ENCODE data around the gene GIMAP8.

The GIMAP8 gene

GRCh38 chr7:150412016-150412415, 38.4 kb upstream of the GIMAP8 start:
- DNase-seq = no peak

- no peak for DNase-seq
These were observed 37.6 kb upstream of the GIMAP8 start for GRCh38 chr7:150412518-150413488.

DNA sequence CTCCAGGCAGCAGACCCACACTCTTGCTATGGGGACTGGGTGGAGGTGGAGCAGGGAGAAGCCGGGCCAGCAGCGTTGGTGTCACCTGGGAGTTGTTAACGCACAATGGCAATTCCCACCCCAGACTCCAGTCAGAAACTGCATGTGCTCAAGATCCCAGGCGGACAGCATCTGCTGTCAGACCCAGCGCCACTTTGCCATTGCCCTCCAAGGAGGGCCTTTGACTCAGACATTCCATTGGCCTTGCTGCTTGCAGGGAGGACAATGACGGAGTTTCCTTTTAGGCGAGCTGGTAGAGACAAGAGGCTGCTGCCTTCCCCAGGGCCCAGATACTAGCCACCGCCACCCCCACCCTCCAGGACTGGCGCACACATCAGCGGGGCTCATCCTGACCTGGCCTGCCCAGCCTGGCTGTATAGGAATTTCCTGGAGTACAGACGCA, 36.8 kb upstream of the GIMAP8 start:
- no peak for DNase-seq

GRCh38 chr7:150415161-150416153, 35.0 kb upstream of the GIMAP8 start:
- peak; percentile 36 for DNase-seq

DNA sequence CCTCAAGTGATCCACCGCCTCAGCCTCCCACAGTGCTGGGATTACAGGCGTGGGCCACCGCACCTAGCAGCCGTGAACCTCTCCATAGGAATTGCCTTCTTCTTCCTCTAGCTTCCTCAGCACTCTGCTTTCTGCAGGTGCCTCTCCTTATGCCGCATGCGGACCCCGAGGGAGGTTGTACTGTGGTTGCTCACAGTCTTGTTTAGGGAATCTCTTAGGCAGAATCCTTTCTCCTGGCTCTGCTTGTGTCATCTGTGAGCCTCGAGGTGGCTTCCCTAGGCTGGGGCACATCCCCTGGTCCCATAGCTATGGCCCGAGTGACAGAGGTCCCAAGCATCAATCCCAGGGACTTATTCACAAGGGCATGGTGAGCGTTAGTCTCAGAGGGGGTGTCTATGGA, 33.2 kb upstream of the GIMAP8 start:
- no peak for DNase-seq

DNA sequence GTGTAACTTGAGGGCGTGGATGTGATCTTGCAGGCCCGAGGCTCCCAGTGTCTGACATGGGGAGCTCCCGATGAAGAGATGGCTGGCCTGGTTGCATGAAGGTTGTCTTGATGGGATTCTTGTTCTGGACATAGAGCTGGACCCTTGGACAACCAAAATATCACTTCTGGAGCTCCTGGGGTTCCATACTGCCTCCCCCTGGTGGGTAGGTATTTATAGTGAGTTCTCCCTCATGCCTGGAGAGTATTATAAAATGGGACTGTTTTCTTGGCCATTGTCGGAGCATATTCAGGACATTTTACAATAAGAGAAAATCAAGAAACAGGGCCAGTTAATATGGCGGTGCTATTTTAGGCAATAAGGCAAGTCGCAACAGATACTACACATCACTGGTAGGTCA, 32.6 kb upstream of the GIMAP8 start:
- no peak for DNase-seq

- DNase-seq = no peak
These were observed 30.2 kb upstream of the GIMAP8 start for GRCh38 chr7:150420242-150420641.

DNA sequence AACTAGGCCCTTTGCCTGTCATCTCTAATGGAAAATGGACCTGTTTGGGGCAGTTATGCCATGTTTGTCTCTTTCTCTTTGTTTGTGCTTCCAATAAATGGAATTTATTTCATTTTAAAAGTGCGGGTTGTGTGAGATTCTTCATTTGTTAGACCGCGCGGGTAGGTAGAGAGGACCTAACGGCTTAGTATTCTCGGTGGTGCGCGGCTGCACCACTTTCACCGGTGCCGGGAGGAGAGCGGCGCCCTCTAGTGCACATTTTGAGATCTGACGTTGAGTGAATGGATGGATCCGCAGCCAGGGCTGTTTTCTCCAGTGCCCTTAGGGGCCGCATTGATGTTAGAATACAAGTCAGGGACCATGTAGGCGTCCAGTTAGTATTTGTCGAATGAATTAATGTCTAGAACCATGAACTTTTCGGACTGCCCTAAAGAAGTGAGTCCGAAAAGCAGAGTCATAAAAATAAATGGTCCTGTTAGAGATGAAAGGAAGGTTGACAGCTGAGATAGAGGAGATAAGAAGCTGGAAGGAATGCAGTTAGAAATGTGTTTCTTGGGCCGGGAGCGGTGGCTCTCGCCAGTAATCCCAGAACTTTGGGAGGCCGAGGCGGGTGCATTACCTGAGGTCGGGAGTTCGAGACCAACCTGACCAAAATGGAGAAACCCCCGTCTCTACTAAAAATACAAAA, 29.3 kb upstream of the GIMAP8 start:
- DNase-seq = peak; percentile 31

DNA sequence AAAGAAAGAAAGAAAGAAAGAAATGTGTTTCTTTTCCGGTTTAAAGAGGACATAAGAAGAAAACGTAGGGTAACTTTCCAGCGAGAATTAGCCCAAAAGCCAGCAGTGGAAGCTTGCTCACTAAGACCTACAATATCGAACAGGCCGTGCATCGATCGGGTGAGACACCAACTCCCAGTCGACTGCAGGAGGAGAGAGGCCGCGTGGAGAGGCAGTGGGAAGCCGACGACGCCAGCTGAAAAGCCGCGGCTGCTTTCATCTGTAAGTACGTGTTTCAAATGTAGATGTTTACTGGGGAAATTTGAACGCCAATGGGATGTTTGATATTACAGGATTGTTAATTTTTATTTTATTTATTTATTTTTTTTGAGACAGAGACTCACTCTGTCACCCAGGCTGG, 28.6 kb upstream of the GIMAP8 start:
- DNase-seq = no peak

GRCh38 chr7:150425670-150426069, 24.8 kb upstream of the GIMAP8 start:
- no peak for DNase-seq

- DNase-seq = peak; percentile 56
These were observed 21.6 kb upstream of the GIMAP8 start for GRCh38 chr7:150428671-150429451.

- no peak for DNase-seq
These were observed 20.7 kb upstream of the GIMAP8 start for GRCh38 chr7:150429699-150430098.

DNA sequence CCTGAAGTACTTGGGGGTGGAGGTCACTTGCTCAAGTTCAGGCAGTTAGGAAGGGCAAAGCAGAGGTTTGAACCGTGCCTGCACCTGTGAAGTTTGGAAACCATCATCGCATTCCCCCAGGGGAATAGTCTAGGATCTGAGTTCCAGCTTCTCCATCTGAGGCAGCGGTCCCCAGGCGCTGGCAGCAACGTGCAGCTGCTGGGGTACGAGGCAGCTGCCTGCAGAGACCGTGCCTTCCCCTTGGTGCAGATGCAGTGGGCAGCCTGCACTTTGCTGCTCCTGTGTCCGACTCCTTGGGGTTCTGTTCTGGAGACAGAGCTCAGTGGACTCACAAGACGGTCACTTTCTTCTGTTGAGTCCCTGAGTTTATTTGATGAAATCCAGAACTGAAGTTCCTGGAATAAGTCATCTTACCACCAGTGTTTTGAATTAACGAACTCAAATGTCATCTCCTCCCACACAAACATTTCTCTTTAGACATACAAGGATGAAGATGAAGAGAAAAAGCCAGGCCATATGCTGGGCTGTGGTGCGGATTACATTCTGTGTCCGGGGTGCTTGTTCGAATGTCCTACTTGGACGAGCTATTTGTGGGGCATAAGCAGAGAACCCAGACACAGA, 19.9 kb upstream of the GIMAP8 start:
- DNase-seq = no peak

DNA sequence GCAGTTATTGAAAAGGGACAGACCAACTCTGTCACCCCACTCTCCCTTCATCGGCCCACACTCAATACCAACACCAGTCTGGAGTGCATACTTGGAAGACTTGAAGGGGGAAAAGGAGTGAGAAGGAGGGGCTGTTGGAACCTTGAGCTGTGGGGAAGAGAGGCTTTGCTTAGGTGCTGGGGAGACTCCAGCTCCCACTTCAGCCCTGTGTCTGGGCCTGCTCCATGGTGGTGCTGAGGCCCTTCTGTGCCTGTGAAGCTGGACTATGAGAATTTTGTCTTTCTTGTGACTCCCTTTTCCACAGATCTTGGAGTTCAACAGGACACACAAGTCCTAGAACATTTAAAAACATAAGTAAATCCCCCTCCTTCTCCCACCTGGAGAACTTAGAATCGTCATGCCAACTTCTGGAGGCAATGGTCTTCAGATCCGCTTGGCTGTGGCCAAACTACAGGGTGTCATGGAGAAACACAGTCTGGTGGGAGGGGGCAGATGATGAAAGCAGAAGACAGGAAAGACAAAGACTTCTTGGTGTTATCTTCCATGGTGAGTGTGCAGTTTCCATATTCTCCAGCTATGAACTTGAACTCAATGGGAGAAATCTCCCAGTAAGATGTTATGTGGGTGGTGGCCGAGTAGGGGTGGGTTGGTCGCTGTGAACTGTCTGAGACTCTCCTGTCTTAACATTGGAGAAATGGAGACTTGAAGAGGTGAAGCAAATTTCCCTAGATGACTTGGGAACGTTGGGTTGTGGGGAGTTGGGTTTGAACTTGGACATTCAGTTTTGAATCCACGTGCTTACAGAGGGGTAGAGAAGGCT, 18.4 kb upstream of the GIMAP8 start:
- DNase-seq = no peak

GRCh38 chr7:150432915-150433892, 17.2 kb upstream of the GIMAP8 start:
- peak; percentile 40 for DNase-seq

DNA sequence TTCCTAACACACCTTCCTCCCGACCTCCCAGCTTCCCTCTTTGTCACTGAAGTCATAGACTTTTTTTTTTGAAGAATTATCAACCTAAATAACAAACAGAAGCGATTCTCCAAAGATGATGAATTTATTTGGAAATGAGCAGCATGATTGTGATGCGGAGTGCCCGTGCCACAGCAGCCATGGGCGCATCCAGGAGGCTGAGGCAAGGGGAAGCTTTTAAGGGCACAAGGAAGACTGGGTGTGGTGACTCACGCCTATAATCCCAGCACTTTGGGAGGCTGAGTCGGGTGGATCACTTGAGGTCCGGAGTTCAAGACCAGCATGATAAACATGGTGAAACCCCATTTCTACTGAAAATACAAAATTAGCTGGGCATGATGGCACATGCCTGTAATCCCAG, 16.2 kb upstream of the GIMAP8 start:
- DNase-seq = no peak

DNA sequence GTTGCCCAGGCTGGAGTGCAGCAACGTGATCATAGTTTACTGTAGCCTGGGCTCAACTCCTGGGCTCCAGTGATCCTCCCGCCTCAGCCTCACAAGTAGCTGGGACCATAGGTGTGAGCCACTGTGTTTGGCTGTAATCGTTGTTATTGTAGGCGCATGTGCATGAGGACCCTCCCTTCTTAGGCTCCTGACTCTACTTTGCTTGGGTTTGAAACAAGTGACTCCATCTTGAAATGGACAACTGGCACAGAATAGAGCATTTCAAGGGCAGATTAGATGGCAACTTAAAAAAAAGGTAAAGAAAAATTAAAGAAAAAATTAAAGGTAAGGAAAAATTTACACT, 15.4 kb upstream of the GIMAP8 start:
- DNase-seq = no peak

DNA sequence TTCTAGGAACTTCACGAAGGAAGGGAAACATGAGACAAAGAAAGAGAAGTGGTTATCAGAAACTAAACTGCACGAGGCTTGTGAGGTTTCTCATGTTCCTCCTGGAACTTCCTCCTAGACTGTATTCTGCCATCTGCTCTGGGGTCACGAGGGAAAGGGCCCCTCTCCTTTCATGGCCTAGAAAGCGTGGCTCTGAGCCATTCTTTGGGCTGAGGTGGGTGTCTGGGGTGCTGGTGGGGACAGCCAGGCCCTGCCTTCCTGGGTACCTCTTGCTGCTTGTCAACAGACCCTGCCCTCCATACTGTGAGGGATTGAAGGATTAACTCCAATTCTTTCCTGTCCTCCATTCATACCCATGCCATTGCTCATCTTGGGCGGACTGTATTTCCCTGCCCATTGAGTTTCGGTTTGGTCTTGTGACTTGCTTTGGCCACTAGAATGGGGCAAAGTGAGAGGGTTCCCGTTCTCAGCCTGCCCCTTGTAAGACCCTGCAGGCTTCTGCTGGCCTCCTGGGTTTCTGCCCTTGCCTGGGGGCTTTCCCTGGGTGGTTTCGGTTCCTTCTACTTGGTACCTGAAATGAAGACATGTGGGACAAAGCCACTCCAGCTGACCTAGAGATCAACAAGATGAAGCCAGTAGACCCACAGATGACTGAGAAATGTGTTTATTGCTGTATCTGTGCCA, 14.9 kb upstream of the GIMAP8 start:
- DNase-seq = no peak

GRCh38 chr7:150439967-150440366, 10.5 kb upstream of the GIMAP8 start:
- DNase-seq = no peak

All from NCI-H510A (cell line).